ENCODE results near the gene JAM3. TPM values are rescaled to one million over a fixed set of nuclear protein-coding genes. Genes with fewer than 3 reads are reported as not detected.

The JAM3 gene
- total RNA-seq, 2 donors from 2014 or later: 9.6 to 13.2 TPM

GRCh38 chr11:134028368-134028920, 40.4 kb upstream of the JAM3 start:
- Histone ChIP-seq H3K4me1 (peaks cover 7% of the 10 kb centered on the region), H3K36me3 (replicated peaks in 1 of 2; ENCODE audit: insufficient read depth in 1 of 2, low read depth in 2 of 2) (no peaks in the 10 kb centered on the region), H3K27ac (no peak overlapping the region), H3K9me3 (no peaks in the 10 kb centered on the region), H3K27me3 (no peaks in the 10 kb centered on the region), H3K4me3 (no peak overlapping the region)
- TF ChIP-seq POLR2A (IDR thresholded peaks at IDR 0.05): no peak
- no peak for TF ChIP-seq CTCF (IDR thresholded peaks at IDR 0.05)
- intact Hi-C loops (cut with DNase I): loop anchor here (5.0 kb wide), 1 partner anchor 66 kb away; no protein-coding TSS in a partner anchor
- ATAC-seq: no peak
- DNase-seq: no peak
- WGBS, 2 donors: 81 to 82% methylated on average over 3 of the region's 3 CpGs

GRCh38 chr11:134030853-134031252, 38.0 kb upstream of the JAM3 start:
- 59 to 77% methylated on average over 16 of the region's 16 CpGs for WGBS, 2 donors
- H3K9me3 ChIP-seq: no peaks in the 10 kb centered on the region
- TF ChIP-seq CTCF (IDR thresholded peaks at IDR 0.05) (peak in 1 of 7 experiments; percentile 8), POLR2A (IDR thresholded peaks at IDR 0.05) (no peak)
- H3K27ac ChIP-seq: no peak overlapping the region
- intact Hi-C loops (cut with DNase I): no loop called here
- no peaks in the 10 kb centered on the region for H3K27me3 ChIP-seq
- H3K4me3 ChIP-seq: no peak overlapping the region
- H3K36me3 ChIP-seq (replicated peaks in 1 of 2; ENCODE audit: insufficient read depth in 1 of 2, low read depth in 2 of 2): no peaks in the 10 kb centered on the region
- H3K4me1 ChIP-seq: peaks cover 31% of the 10 kb centered on the region
- DNase-seq (no peak), ATAC-seq (no peak)

- Histone ChIP-seq H3K27me3 (no peaks in the 10 kb centered on the region), H3K4me1 (peaks cover 38% of the 10 kb centered on the region), H3K9me3 (no peaks in the 10 kb centered on the region), H3K27ac (no peak overlapping the region), H3K36me3 (replicated peaks in 1 of 2; ENCODE audit: insufficient read depth in 1 of 2, low read depth in 2 of 2) (no peaks in the 10 kb centered on the region), H3K4me3 (no peak overlapping the region)
- intact Hi-C loops (cut with DNase I): no loop called here
- TF ChIP-seq CTCF (IDR thresholded peaks at IDR 0.05): no peak
- TF ChIP-seq POLR2A (IDR thresholded peaks at IDR 0.05): no peak
- DNase-seq: no peak
- ATAC-seq: no peak
- WGBS, 2 donors: 83 to 89% methylated on average over 6 of the region's 6 CpGs
These were observed 36.8 kb upstream of the JAM3 start for GRCh38 chr11:134032043-134032442.

GRCh38 chr11:134032501-134033091, 36.3 kb upstream of the JAM3 start:
- intact Hi-C loops (cut with DNase I): no loop called here
- no peaks in the 10 kb centered on the region for H3K36me3 ChIP-seq (replicated peaks in 1 of 2; ENCODE audit: insufficient read depth in 1 of 2, low read depth in 2 of 2)
- H3K27me3 ChIP-seq: no peaks in the 10 kb centered on the region
- WGBS, 2 donors: 65 to 87% methylated on average over 14 to 17 of the region's 24 CpGs
- DNase-seq (peak in 1 of 4 donors; percentile 23), ATAC-seq (no peak)
- H3K9me3 ChIP-seq: no peaks in the 10 kb centered on the region
- TF ChIP-seq CTCF (IDR thresholded peaks at IDR 0.05): no peak
- no peak for TF ChIP-seq POLR2A (IDR thresholded peaks at IDR 0.05)
- peak overlapping the region in 1 of 4 donors; percentile 96 for H3K27ac ChIP-seq
- no peak overlapping the region for H3K4me3 ChIP-seq
- H3K4me1 ChIP-seq: peaks cover 40% of the 10 kb centered on the region

- no peak for DNase-seq
These were observed 35.6 kb upstream of the JAM3 start for GRCh38 chr11:134033276-134033675.

More at GRCh38 chr11:134033276-134033675, 35.6 kb upstream of the JAM3 start:
- ATAC-seq: no peak
- 78 to 87% methylated on average over 9 of the region's 9 CpGs for WGBS, 2 donors
- peaks cover 46% of the 10 kb centered on the region for H3K4me1 ChIP-seq
- no peak overlapping the region for H3K4me3 ChIP-seq
- intact Hi-C loops (cut with DNase I): no loop called here
- no peaks in the 10 kb centered on the region for H3K36me3 ChIP-seq (replicated peaks in 1 of 2; ENCODE audit: insufficient read depth in 1 of 2, low read depth in 2 of 2)
- peak overlapping the region; percentile 85 to 96 (median 93) for H3K27ac ChIP-seq
- no peak for TF ChIP-seq POLR2A (IDR thresholded peaks at IDR 0.05)
- TF ChIP-seq CTCF (IDR thresholded peaks at IDR 0.05): no peak
- H3K27me3 ChIP-seq: no peaks in the 10 kb centered on the region
- H3K9me3 ChIP-seq: no peaks in the 10 kb centered on the region
